ENCODE data around the gene BCAS3.
A peak's percentile ranks its signal among the peaks of the same experiment; 100 is the strongest.
"Not testable (repeated sequence)": the region's sequence is repeated elsewhere in the genome, so short reads cannot be mapped to it uniquely, and the experiment has no call there.

The BCAS3 gene

GRCh38 chr17:61423967-61424649 lies 746.5 kb downstream of the BCAS3 start:
- no peak for DNase-seq (ENCODE audit: low spot score)

- peak; percentile 22 for DNase-seq (ENCODE audit: low spot score)
Observed at GRCh38 chr17:61425682-61426481, 748.2 kb downstream of the BCAS3 start.

GRCh38 chr17:61426482-61427304 lies 749.0 kb downstream of the BCAS3 start:
- peak; percentile 49 for DNase-seq (ENCODE audit: low spot score)

GRCh38 chr17:61427567-61427966 lies 749.9 kb downstream of the BCAS3 start:
- peak; percentile 2 for DNase-seq (ENCODE audit: low spot score)

GRCh38 chr17:61429274-61429673 lies 751.6 kb downstream of the BCAS3 start:
- DNase-seq (ENCODE audit: low spot score): no peak

GRCh38 chr17:61429831-61430230 lies 752.2 kb downstream of the BCAS3 start:
- not testable (repeated sequence) for DNase-seq (ENCODE audit: low spot score)

GRCh38 chr17:61431594-61432311 lies 754.1 kb downstream of the BCAS3 start:
- DNase-seq (ENCODE audit: low spot score): peak; percentile 56

- DNase-seq (ENCODE audit: low spot score): no peak
Observed at GRCh38 chr17:61436273-61436672, 758.6 kb downstream of the BCAS3 start.

GRCh38 chr17:61436995-61437704 lies 759.5 kb downstream of the BCAS3 start:
- no peak for DNase-seq (ENCODE audit: low spot score)

GRCh38 chr17:61440697-61441096 lies 763.0 kb downstream of the BCAS3 start:
- DNase-seq (ENCODE audit: low spot score): no peak

GRCh38 chr17:61441507-61441906 lies 763.9 kb downstream of the BCAS3 start:
- DNase-seq (ENCODE audit: low spot score): not testable (repeated sequence)

- DNase-seq (ENCODE audit: low spot score): no peak
Observed at GRCh38 chr17:61442136-61442775, 764.6 kb downstream of the BCAS3 start.

All from AG08396 (cell line).